B cell (primary cell): ENCODE results near the gene PLSCR3. TPM values are rescaled to one million over a fixed set of nuclear protein-coding genes. Genes with fewer than 3 reads are reported as not detected.

Experiments
- ATAC-seq: fragments of 200-7000 bp; cut with Tn5 transposase; one replicate; pipeline ENCODE4 v1.10.0; 2021; ENCODE audit warnings: low read depth, mild to moderate bottlenecking, moderate number of reproducible peaks, moderate library complexity
- CTCF ChIA-PET: fragments of 350-600 bp; sonication (Branson Sonifier 250); formaldehyde crosslinking; loops from one replicate; lab custom pipeline; 2021; ENCODE audit warnings: antibody characterized with exemption, inconsistent platforms; lab: Charles Lee
- POLR2A ChIA-PET: fragments of 350-600 bp; sonication (Branson Sonifier 250); formaldehyde crosslinking; loops from one replicate; lab custom pipeline; 2021; ENCODE audit warnings: antibody characterized with exemption; lab: Charles Lee
- DNase-seq: peaks from one replicate; pipeline ENCODE4 v3.0.0; 2013
- H2AFZ ChIP-seq: 2 replicates; pipeline ENCODE4 v1.6.1; 2012; ENCODE audit warnings: mild to moderate bottlenecking, low read depth, low read length; ENCODE audit not compliant: insufficient read depth, poor library complexity, severe bottlenecking
- H3K27ac ChIP-seq, 2 donors: 1 replicate in 1 of 2; 2 replicates in 1 of 2; pipeline ENCODE4 v1.5.1; 2012 to 2013; ENCODE audit warnings: low read length in 2 of 2, mild to moderate bottlenecking in 2 of 2, moderate library complexity in 1 of 2
- H3K27me3 ChIP-seq, 4 experiments: fragments of 200-600 bp in 1 of 4; sonication (generic) in 1 of 4; replicated peaks in 1 of 4; 1 replicate in 2 of 4; 2 replicates in 2 of 4; pipeline versions ENCODE4 v1.6.1 to v1.7.0; 2013 to 2016; ENCODE audit warnings: low read length in 3 of 4, mild to moderate bottlenecking in 2 of 4, mixed read lengths in 1 of 4, moderate library complexity in 1 of 4; ENCODE audit not compliant: insufficient read depth in 4 of 4, control insufficient read depth in 3 of 4; ENCODE audit errors: control extremely low read depth in 1 of 4
- H3K36me3 ChIP-seq, 2 experiments: replicated peaks in 1 of 2; 1 replicate in 1 of 2; 2 replicates in 1 of 2; pipeline versions ENCODE4 v1.6.1 to v1.7.1; 2013; ENCODE audit warnings: low read length in 1 of 2; ENCODE audit not compliant: insufficient read depth in 2 of 2, control insufficient read depth in 1 of 2; ENCODE audit errors: control extremely low read depth in 1 of 2, extremely low read depth in 1 of 2
- H3K4me1 ChIP-seq, 2 donors: fragments of 200-600 bp in 1 of 2; sonication (generic) in 1 of 2; 1 replicate in 1 of 2; 2 replicates in 1 of 2; pipeline versions ENCODE4 v1.5.1 to v1.6.1; 2013 to 2017; ENCODE audit warnings: low read length in 2 of 2; ENCODE audit not compliant: control insufficient read depth in 2 of 2, insufficient read depth in 2 of 2
- H3K4me2 ChIP-seq: replicated peaks from 2 replicates; pipeline ENCODE3; 2012; ENCODE audit warnings: mild to moderate bottlenecking, low read depth, low read length; ENCODE audit not compliant: poor library complexity, severe bottlenecking
- H3K4me3 ChIP-seq, 5 experiments: fragments of 200-600 bp in 1 of 5; sonication (generic) in 1 of 5; 1 replicate in 3 of 5; 2 replicates in 2 of 5; pipeline versions ENCODE4 v1.5.1 to v1.7.0; 2011 to 2016; ENCODE audit warnings: low read length in 4 of 5, mild to moderate bottlenecking in 4 of 5, low read depth in 2 of 5, control low read depth in 1 of 5, moderate library complexity in 1 of 5; ENCODE audit not compliant: insufficient read depth in 1 of 5; ENCODE audit errors: control extremely low read depth in 1 of 5, extremely low read depth in 1 of 5
- H3K79me2 ChIP-seq: fragments of 200-600 bp; sonication (generic); one replicate; pipeline ENCODE4 v1.6.0; 2016; ENCODE audit warnings: low read length; ENCODE audit not compliant: control insufficient read depth, insufficient read depth
- H3K9ac ChIP-seq: fragments of 200-600 bp; sonication (generic); 2 replicates; pipeline ENCODE4 v1.6.1; 2017; ENCODE audit warnings: mild to moderate bottlenecking, low read length, moderate library complexity
- H3K9me3 ChIP-seq, 3 donors: one replicate each; pipeline versions ENCODE4 v1.6.1 to v1.7.1; 2013; ENCODE audit warnings: low read length in 2 of 3; ENCODE audit not compliant: control insufficient read depth in 2 of 3, insufficient read depth in 1 of 3; ENCODE audit errors: control extremely low read depth in 1 of 3
- H4K20me1 ChIP-seq: 2 replicates; pipeline ENCODE4 v1.6.0; 2012; ENCODE audit warnings: mild to moderate bottlenecking, low read length; ENCODE audit not compliant: insufficient read depth, control insufficient read depth, poor library complexity, severe bottlenecking
- H3K27ac Mint-ChIP-seq: one replicate; pipeline ENCODE4 v1.8.0; 2021; ENCODE audit warnings: mixed read lengths
- H3K27me3 Mint-ChIP-seq: one replicate; pipeline ENCODE4 v1.8.0; 2021; ENCODE audit warnings: mixed read lengths
- H3K4me1 Mint-ChIP-seq: one replicate; pipeline ENCODE4 v1.8.0; 2021; ENCODE audit warnings: mixed read lengths
- H3K4me3 Mint-ChIP-seq: one replicate; pipeline ENCODE4 v1.8.0; 2021; ENCODE audit warnings: mixed read lengths
- H3K9me3 Mint-ChIP-seq: one replicate; pipeline ENCODE4 v1.8.0; 2022; ENCODE audit warnings: mixed read lengths; ENCODE audit not compliant: insufficient read depth
- CTCF ChIP-seq: fragments of 200-600 bp; IDR thresholded peaks from one replicate; pipeline ENCODE4 v1.8.0; 2022; ENCODE audit warnings: antibody characterized with exemption, mild to moderate bottlenecking
- EZH2 ChIP-seq: IDR thresholded peaks from 2 replicates; pipeline ENCODE4 v1.6.1; 2012; ENCODE audit warnings: borderline replicate concordance, low read depth, mild to moderate bottlenecking, moderate library complexity, low read length; ENCODE audit not compliant: insufficient read depth, poor library complexity, severe bottlenecking
- WGBS: methylation state at CpG from one replicate; pipeline ENCODE4 v1.1.5; 2013; ENCODE audit warnings: missing lambda C conversion rate; ENCODE audit not compliant: insufficient coverage; 5-methylcytosine and 5-hydroxymethylcytosine counted together
- intact Hi-C: fragments of 100-400 bp; cut with micrococcal nuclease; formaldehyde crosslinking; loops from one replicate; pipeline ENCODE4 v1.10.0; 2022
- polyA plus RNA-seq: library from polyadenylated mRNA; depleted of rRNA; stranded (reverse); fragments of >200 nt; gene quantifications from 2 replicates; pipeline ENCODE4 v1.2.3, GENCODE V29; 2012
- total RNA-seq, 2 donors: library from RNA; stranded (reverse); fragments of 120-200 nt in 1 of 2; gene quantifications; 1 replicate in 1 of 2; 2 replicates in 1 of 2; pipeline versions ENCODE4 v1.2.3 to v1.2.4, GENCODE V29; 2013 to 2022

PLSCR3 gene
- total and polyA plus RNA-seq, 2 donors (not counting 1 experiment from before 2014, with no cell fraction given): 31.6 to 122 TPM

GRCh38 chr17:7408252-7408727 is 14.0 kb upstream of the PLSCR3 start:
- ATAC-seq: no peak
- CTCF ChIA-PET: interaction anchor here (1.1 to 1.2 kb wide), 2 partner anchors 28 to 152 kb away, joined by 3 read pairs; no protein-coding TSS in a partner anchor

More at GRCh38 chr17:7408252-7408727, 14.0 kb upstream of the PLSCR3 start:
- peaks cover 16% of the 10 kb centered on the region for H3K4me1 Mint-ChIP-seq
- H3K27me3 ChIP-seq: peaks cover 0 to 33% (median 4%) of the 10 kb centered on the region in 4 experiments
- H3K36me3 ChIP-seq: no peaks in the 10 kb centered on the region
- 56% methylated on average over 58 of the region's 58 CpGs for WGBS
- no peaks in the 10 kb centered on the region for H3K79me2 ChIP-seq
- POLR2A ChIA-PET: no interaction called here
- TF ChIP-seq EZH2: no peak
- TF ChIP-seq CTCF: no peak
- H3K27me3 Mint-ChIP-seq: peaks cover 32% of the 10 kb centered on the region
- H3K27ac ChIP-seq: no peak overlapping the region
- H3K27ac Mint-ChIP-seq: no peak overlapping the region
- peaks cover 0 to 4% (median 0%) of the 10 kb centered on the region in 3 donors for H3K9me3 ChIP-seq
- peaks cover 11 to 14% of the 10 kb centered on the region in 2 donors for H3K4me1 ChIP-seq
- no peak overlapping the region for H3K9ac ChIP-seq
- H4K20me1 ChIP-seq: no peaks in the 10 kb centered on the region
- H3K9me3 Mint-ChIP-seq: no peaks in the 10 kb centered on the region
- intact Hi-C loops: no loop called here
- H3K4me3 ChIP-seq: no peak overlapping the region
- peak overlapping the region; percentile 53 for H3K4me3 Mint-ChIP-seq
- peak; percentile 42 for DNase-seq
- peak overlapping the region; percentile 65 for H3K4me2 ChIP-seq
- H2AFZ ChIP-seq: peak overlapping the region; percentile 33
